HS-5 (cell line): ENCODE data around the gene ACAA1.
"Not testable (repeated sequence)": the region's sequence is repeated elsewhere in the genome, so short reads cannot be mapped to it uniquely, and the experiment has no call there.

Experiments
- DNase-seq: peaks from one replicate; pipeline ENCODE4 v3.0.0-alpha.2; 2012; ENCODE audit warnings: low read depth

The ACAA1 gene

DNA sequence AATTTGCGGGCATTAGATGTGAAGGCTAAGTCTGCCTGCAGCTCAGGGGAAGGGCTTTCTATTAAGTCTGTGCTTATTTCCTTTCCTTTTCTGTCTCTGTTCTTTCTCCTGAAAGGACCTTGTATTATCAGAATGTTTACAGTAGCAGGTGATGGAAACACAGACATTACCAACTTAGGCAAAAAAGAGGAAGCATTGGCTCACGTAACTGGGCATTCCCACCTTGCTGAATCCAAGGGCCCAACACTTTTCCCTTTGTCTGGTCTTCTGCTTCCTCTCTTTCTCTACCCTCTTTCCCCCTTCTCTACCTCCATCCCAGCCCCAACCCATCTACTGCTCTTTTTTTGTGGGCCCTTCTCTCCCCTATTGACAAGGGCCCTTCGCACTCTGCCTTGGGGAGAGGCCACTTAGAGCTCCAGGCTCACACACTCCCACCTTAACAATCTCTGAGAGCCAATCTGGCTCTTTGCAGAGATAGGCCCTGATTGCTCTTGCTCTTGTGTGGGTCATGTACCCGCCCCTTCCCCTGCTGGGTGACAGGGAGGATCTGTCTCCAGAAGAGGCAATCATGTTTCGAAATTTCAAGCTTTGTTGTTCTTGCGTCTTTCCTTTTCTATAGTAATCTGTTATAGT is 35.0 kb downstream of the ACAA1 start:
- DNase-seq = no peak

DNA sequence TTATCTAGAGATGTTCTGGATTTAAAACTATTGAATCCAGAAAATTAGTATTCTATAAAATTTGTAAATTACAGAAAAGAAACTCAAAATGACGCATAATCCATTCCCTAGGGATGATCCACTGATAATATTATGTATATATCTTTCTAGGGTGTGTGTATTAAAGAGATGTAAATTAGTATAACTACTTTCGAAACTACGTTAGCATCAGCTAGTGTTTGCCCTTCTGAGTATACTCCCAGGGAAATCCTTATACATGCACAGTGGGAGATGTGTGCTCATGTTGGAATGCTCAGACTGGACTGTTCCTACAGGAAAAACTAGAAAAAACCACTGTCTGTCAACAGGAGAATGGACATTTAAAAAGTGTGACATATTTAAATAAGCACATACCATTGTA is 36.4 kb downstream of the ACAA1 start:
- DNase-seq = no peak

DNA sequence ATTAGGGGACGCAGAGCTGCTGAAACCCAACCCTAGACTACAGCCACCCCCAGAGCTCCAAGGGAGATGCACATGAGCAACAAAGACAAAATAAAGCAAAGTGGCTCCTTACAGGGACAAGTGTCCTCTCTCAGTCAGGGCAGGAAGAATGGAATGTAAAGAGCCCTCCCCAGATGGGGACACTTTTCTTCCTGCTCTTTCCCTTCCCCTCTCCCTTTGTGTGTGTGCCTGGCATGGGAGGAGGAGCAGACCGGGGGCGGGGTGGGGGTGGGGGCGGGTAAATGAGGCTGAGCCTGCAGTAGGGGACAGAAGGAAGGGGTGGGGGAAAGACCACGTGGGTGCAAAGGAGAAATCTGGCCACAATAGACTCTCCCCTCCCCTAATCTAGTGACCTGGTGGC is 37.4 kb downstream of the ACAA1 start:
- no peak for DNase-seq

DNA sequence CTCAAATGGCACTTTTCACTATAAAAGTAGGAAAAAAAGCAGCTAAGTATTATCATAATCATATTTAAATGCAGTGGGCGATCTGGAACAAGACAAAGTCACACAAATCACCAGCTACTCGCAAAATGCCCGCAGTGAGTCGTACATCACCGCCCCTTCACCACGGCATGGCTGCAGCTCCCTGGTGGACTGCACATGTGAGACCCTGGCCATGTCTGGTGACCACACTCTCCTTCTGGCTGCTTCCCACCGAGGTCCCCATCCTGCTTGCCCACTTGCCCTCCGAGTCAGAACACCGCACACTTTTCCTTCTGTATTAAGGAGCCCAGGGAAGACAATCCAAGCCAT is 38.6 kb downstream of the ACAA1 start:
- DNase-seq = no peak

DNA sequence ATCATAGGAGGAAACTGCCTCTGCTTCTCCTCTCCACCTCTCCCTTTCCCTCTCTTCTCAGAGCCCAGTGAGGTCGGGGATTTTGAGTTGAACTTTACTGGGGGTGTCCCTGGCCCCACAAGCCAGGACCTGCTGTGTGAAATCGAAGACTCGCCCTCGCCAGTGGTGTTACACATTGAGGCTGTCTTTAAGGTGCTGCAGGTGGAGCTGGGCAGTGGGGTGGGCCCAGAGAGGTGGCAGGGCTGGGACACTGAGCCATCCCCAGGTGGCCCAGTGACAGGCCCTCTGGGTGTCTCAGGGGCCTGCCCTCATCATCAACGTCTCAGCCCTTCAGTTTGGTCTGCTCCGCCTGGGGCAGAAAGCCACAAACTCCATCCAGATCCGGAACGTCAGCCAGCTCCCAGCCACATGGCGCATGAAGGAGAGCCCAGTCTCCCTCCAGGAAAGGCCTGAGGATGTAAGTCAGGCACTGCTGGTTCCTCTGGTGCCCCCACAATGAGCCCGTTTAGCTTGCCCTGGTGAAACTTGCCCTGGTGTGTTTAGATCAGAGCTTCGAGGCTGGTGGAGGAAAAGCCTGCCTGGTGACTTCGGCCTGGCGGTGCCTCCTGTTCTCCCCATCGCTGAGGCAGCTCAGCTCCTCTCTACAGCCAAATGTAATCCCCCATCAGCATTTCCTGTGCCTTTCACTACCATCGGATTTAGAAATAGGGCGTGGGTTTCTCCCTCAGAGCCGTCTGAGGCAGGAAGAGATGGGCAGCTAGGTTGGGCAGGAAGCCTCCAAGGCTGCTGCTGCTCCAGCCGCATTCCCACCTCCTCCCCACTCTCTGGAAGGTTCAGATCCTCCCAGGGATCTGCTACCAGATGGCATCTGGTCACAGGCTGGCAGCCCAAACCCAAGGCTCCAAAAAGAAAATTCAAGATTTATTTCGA is 39.2 kb downstream of the ACAA1 start:
- no peak for DNase-seq

DNA sequence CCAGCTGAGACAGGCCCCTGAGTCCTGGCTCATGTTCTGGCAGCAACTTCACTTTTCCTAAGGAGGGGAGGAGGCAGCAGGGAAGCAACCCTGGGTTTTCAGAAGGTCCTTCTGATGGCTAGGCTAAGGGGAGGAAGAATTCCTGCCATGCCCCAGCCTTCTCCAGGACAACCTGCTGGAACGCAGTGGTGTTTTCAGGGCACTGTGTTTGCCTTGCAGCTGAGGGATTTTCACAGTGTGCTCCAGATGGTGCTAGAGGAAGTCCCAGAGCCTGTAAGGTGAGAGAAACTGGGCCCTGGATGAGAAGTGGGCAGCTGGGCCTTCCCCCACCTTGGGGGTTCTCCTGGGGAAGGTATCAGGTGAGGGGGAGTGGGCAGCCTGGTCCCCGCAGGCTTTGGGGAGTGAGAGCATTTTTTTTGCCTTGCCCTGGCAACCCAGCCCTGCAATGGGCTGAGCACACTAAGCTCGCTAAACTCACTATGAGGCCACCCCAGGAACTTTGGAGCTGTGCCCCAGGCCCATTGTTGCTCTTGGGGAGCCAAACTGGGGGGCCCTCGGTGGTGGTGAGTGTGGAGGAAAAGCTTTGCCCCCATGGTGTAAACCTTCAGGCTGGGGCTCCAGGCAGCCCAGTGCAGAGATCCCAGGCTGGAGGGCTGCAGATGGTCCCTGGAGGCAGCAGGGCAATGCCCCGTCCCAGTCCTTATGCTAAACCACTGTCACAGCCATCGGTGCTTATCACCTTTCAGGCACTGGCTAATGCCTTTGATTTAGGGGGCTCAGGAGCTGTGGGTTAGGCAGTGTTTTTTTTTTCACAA is 41.1 kb downstream of the ACAA1 start:
- DNase-seq = no peak

DNA sequence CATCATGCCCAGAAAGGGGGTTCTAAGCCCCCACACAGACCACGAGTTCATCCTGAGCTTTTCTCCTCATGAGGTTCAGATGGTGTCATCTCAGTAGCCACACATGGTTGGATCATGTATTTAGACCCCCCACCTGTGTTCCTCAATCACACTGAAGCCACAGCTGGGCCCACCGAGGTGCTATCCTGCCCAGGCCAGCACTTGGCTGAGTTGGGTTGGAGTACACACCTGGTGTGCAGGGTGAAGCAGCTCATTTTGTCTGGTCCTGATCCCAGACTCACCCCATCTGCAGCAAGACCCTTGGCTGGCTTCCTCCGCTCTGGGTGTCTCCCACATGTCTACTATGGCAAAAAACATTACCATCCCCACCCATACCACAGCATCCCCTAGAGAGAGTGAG is 41.9 kb downstream of the ACAA1 start:
- DNase-seq = no peak

DNA sequence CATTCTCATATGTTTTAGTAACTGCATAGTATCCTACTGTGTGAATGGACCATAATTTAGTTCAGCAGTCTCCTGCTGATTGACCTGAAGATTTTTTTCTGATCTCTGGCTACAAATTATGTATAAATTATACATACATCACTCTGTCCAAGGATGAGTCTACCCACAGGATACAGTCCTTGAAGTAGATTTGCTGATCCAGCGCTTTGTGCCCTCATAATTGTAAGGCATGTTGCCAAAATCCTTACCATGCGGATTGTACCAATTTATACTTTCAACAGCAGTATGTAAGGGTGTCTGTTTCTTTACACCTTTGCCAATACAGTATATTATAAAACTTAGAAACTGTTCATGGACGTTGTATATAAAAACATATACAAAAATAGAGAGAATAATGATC is 46.5 kb downstream of the ACAA1 start:
- DNase-seq = no peak

DNA sequence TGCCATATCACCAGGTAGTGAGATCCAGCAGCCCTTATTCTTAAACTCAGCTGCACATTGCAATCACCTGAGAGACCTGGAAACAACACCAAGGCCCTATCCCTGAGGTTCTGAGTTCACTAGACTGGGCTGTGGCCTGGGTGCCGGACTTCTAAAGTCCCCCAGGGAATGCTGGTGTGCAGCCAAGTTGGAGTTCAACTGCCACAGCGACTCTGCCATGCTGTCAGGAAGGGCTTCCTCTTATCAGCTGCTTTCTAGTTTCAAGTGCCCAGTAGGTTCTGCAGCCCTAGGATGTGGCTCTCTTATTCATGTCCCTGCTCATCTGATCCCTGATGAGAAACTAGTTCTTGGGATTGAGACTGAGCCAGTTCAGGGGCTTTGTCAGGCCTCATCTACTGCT is 47.8 kb downstream of the ACAA1 start:
- DNase-seq = no peak

DNA sequence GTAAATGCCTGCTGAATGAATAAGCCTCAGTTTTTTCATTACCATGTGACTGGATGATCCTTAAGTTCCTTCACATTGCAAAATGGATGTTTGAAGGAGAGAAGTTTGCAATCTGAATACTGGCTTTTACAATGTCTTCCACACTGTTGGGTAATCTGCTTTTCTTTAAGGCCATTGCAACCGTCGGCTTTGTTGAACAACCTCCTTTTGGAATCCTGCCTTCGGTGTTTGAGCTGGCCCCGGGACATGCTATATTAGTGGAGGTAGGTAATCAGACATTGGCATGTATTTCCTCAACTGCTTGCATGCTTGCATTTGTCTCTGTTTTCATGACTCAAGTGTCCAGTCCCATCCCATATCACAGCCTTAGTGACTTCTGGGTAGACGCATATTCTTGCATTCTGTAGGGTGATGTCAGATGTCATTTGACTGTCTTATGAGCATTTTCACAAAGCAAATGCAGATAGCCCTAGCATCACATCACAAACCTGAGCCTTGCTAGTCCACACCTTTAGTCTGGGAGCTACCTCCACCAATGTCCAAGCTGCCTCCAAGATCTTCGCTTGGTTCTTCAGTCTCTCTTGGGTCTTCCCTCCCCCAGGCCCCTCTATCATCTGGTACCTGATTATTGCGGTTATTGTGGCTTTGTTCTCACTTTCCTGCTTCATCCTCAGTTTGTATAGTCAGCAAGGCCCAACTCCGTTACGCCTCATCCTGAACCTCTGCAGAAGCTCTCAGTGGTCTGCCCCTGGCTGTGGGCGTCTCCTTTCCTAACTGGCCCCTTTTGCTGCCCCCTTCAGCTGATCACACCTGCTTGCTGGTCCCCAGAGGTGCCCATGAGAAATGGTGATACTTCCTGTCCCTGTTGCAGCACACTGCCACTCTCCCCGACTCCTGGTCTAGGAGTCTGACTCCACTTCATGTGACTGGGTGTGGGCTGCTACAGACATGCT is 48.5 kb downstream of the ACAA1 start:
- DNase-seq = no peak

DNA sequence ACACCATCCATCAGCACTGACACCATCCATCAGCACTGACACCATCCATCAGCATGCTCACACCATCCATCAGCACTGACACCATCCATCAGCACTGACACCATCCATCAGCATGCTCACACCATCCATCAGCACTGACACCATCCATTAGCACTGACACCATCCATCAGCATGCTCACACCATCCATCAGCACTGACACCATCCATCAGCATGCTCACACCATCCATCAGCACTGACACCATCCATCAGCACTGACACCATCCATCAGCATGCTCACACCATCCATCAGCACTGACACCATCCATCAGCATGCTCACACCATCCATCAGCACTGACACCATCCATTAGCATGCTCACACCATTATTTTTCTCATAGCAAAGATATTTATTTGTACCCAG is 49.6 kb downstream of the ACAA1 start:
- DNase-seq = not testable (repeated sequence)

DNA sequence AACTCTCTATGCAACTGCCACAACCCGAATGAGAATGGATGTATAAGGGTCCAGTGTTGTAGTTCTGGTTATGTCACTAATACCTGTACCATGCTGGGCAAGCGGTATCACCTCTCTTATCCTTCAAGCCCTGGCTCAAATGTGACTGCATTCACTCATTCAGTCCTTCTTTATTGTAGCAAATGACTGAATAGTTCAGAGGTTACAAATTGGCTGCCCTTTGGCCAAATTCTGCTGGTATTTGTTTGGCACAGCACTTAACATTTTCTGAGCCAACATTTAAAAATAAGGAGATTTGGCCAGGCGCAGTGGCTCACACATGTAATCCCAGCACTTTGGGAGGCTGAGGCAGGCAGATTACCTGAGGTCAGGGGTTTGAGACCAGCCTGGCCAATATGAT is 50.4 kb downstream of the ACAA1 start:
- DNase-seq = no peak

DNA sequence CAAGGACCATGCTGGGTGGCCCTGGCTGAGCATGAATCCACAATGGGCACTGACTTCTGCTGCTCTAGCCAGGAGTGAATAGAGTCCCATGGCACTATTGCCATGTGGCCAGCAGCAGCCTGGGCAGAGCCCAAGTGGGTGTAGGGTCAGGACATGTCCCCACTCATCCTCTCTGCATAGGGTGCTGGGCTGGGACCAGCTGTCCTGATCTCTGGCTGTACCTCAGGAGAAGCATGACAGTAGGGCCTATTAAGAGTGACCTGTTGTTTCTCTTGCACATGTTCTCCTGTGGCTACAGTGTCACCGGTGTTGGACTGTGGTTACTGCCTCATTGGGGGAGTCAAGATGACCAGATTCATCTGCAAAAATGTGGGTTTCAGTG is 51.0 kb downstream of the ACAA1 start:
- DNase-seq = no peak

DNA sequence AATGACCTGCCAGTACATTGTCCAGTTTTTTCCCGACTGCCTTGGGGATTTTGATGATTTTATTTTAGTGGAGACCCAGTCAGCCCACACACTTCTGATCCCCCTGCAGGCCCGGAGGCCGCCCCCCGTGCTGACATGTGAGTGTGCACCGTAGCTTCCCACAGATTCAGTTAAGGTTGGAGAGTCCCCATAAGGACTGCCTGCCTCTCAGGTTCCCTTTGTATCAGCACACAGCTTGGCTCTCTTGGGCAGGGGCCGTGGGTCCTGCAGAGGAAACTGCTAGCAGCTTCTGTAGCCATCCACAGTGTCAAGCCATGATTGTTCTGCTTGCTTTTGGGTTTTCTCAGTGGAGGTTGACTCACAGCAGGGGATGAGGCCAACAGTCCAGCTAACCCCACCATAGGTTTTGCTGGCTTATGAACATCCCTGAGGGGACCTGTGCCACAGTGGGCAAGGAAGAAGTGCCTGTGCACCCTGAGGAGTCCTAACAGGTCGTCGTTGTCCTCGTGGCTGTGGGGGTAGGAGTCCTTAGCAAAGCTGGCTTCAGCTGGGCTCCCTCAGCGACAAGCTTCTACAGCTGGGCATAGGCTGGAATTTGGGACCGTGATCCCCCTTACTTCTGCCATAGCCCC is 51.5 kb downstream of the ACAA1 start:
- DNase-seq = no peak

DNA sequence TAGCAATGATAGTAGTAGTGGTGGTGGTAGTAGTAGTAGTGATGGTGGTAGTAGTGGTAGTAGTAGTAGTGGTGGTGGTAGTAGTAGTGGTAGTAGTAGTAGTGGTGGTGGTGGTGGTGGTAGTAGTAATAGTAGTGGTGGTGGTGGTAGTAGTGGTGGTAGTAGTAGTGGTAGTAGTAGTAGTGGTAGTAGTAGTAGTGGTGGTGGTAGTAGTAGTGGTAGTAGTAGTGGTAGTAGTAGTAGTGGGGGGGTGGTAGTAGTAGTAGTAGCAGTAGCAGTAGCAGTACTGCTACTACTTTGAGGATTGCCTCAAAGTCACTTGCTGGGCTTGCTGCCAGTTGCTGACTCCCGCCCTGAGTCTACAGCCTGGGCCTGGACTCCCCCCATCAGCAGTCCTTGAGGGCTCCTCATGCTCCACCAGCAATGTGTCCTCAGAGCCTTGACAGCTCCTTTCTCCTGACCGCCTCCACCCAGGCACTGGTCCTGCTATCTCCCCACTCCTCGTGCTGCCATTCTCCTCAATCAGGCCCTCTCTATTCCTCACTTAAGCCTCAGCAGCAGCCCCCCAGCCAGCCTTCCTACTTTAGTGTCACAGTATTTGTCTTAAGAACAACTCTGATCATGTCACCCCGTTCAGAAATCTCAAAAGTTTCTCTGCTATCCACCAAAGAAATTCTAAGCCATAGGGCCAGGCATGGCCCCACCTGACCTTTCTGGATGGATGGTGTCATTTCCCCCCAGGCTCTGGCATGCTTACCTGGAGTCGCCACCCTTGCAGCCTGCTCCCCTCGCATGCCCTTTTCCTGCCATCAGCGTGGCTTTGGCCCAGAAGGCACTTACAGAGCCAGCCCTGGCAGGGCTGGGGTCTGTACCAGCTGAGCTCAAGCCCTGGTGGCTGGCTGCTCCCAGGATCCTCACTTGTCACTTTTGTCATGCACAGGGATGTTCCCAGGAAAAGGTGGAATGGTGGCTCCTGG is 52.3 kb downstream of the ACAA1 start:
- DNase-seq = no peak

DNA sequence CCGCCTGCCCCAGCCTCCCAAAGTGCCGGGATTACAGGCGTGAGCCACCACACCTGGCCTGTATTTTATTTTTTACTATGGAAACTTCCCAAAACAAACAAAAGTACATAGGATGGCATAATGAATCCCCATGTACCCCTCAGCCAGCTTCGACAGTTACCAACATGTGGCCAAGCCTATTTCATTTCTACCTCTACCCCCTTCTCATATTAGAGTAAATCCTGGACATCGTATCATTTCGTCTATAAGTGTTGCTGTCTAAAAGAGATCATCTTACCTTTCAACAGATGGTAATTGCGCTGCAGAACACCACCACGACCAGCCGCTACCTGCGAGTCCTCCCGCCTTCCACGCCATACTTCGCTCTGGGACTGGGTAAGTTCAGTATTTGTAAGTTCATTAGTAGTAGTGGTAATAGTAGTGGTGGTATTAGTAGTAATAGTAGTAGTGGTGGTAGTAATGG is 53.0 kb downstream of the ACAA1 start:
- no peak for DNase-seq

DNA sequence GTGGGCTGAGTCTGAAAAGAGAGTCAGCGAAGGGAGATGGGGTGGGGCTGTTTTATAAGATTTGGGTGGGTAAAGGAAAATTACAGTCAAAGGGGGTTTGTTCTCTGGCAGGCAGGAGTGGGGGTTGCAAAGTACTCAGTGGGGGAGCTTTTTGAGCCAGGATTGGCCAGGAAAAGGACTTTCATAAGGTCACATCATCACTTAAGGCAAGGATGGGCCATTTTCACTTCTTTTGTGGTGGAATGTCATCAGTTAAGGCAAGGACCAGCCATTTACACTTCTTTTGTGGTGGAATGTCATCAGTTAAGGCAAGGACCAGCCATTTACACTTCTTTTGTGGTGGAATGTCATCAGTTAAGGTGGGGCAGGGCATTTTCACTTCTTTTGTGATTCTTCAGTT is 53.7 kb downstream of the ACAA1 start:
- not testable (repeated sequence) for DNase-seq

DNA sequence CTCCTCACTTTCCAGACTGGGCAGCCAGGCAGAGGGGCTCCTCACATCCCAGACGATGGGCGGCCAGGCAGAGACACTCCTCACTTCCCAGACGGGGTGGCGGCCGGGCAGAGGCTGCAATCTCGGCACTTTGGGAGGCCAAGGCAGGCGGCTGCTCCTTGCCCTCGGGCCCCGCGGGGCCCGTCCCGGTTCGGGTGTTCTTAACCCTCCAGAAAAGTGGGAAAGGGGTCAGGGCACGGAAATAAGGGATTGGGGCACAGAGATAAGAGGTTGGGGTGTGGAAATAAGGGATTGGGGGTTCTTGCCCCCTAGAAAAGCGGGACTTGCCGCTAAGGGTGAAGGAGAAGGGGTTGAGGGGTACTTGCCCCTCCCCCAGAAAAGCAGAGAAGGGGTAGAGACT is 54.6 kb downstream of the ACAA1 start:
- not testable (repeated sequence) for DNase-seq

DNA sequence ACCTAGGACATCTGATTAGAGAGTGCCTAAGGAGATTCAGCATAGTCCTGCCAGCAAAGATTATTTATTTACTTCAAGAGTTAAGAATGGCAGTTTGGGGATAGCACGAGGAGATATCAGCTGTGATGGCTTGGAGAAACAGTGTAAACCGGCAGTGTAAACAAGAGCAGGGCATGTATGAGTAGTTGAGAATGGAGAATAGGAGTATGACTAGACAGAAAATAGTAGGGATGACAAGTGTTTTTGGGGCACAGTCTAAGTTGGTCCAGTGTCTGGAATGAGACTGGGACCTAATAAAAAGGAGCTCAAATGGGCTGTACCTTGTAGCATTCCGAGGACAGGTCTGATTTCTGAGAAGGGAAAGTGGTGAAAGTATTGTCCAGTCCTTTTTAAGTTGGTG is 59.9 kb downstream of the ACAA1 start:
- not testable (repeated sequence) for DNase-seq
